ENCODE measurements around the gene DPEP2NB.
"Not testable (repeated sequence)": the region's sequence is repeated elsewhere in the genome, so short reads cannot be mapped to it uniquely, and the experiment has no call there.

DPEP2NB gene

GRCh38 chr16:68019167-68019680 is 3.5 kb upstream of the DPEP2NB start:
- in situ Hi-C loops (cut with MboI; ENCODE audit: low sequenced_read_pairs): no loop called here

- in situ Hi-C loops (cut with MboI; ENCODE audit: low sequenced_read_pairs): no loop called here
These were observed 2.3 kb downstream of the DPEP2NB start for GRCh38 chr16:68013440-68013839.

GRCh38 chr16:68009872-68010271 is 5.8 kb downstream of the DPEP2NB start:
- in situ Hi-C loops (cut with MboI; ENCODE audit: low sequenced_read_pairs): not testable (repeated sequence)

GRCh38 chr16:68009157-68009735 is 6.5 kb downstream of the DPEP2NB start:
- in situ Hi-C loops (cut with MboI; ENCODE audit: low sequenced_read_pairs): no loop called here

GRCh38 chr16:68005786-68006286 is 9.9 kb downstream of the DPEP2NB start:
- in situ Hi-C loops (cut with MboI; ENCODE audit: low sequenced_read_pairs): no loop called here

- in situ Hi-C loops (cut with MboI; ENCODE audit: low sequenced_read_pairs): no loop called here
These were observed 10.5 kb downstream of the DPEP2NB start for GRCh38 chr16:68005211-68005610.

- in situ Hi-C loops (cut with MboI; ENCODE audit: low sequenced_read_pairs): no loop called here
These were observed 12.7 kb downstream of the DPEP2NB start for GRCh38 chr16:68003031-68003430.

GRCh38 chr16:68000450-68000849 is 15.3 kb downstream of the DPEP2NB start:
- in situ Hi-C loops (cut with MboI; ENCODE audit: low sequenced_read_pairs): no loop called here

GRCh38 chr16:67999985-68000384 is 15.7 kb downstream of the DPEP2NB start:
- in situ Hi-C loops (cut with MboI; ENCODE audit: low sequenced_read_pairs): no loop called here

- in situ Hi-C loops (cut with MboI; ENCODE audit: low sequenced_read_pairs): not testable (repeated sequence)
These were observed 16.7 kb downstream of the DPEP2NB start, which contains the start of gene DPEP2 for GRCh38 chr16:67998779-67999688. Gene DPEP2 (minus strand): TSS chr16:67999484. CDS start chr16:67993212, 6,272 bp downstream.

GRCh38 chr16:67998231-67998778 is 17.4 kb downstream of the DPEP2NB start:
- in situ Hi-C loops (cut with MboI; ENCODE audit: low sequenced_read_pairs): not testable (repeated sequence)

GRCh38 chr16:67996666-67997065 is 19.0 kb downstream of the DPEP2NB start:
- in situ Hi-C loops (cut with MboI; ENCODE audit: low sequenced_read_pairs): no loop called here

- in situ Hi-C loops (cut with MboI; ENCODE audit: low sequenced_read_pairs): no loop called here
These were observed 20.3 kb downstream of the DPEP2NB start for GRCh38 chr16:67995423-67995822.

- in situ Hi-C loops (cut with MboI; ENCODE audit: low sequenced_read_pairs): not testable (repeated sequence)
These were observed 21.7 kb downstream of the DPEP2NB start for GRCh38 chr16:67994040-67994408.

- in situ Hi-C loops (cut with MboI; ENCODE audit: low sequenced_read_pairs): no loop called here
These were observed 22.3 kb downstream of the DPEP2NB start for GRCh38 chr16:67993207-67994039.

- in situ Hi-C loops (cut with MboI; ENCODE audit: low sequenced_read_pairs): no loop called here
These were observed 23.0 kb downstream of the DPEP2NB start for GRCh38 chr16:67992661-67993206.

GRCh38 chr16:67990018-67990386 is 25.7 kb downstream of the DPEP2NB start:
- in situ Hi-C loops (cut with MboI; ENCODE audit: low sequenced_read_pairs): no loop called here

- in situ Hi-C loops (cut with MboI; ENCODE audit: low sequenced_read_pairs): no loop called here
These were observed 26.2 kb downstream of the DPEP2NB start for GRCh38 chr16:67989322-67990017.

- in situ Hi-C loops (cut with MboI; ENCODE audit: low sequenced_read_pairs): no loop called here
These were observed 27.0 kb downstream of the DPEP2NB start for GRCh38 chr16:67988675-67989074.
